Measurements from ENCODE around the gene GLYATL3.

DNA sequence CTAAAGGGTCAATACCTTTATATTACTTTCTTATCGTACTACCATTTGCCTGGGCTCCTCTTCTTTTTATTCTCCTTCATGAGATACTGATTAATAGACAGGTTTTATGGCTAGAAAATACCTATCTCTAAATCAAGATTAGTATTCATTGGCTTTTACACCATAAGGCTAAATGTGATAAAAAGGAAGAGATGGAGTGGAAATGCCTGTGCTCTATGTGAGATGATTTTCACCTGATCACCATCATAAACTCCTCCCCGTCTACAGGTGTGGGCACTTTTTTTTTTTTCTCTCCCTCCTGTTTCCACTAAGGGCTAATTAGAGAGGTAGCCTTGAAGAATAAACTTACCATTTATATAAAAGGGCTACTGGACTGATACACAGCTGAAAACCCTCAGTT, at the start of gene GLYATL3:
- no peak for TF ChIP-seq CTCF (IDR thresholded peaks at IDR 0.05)
- no peak for TF ChIP-seq POLR2A (IDR thresholded peaks at IDR 0.05)
- no peak for TF ChIP-seq EP300 (IDR thresholded peaks at IDR 0.05; ENCODE audit: low read depth)
- TF ChIP-seq POLR2AphosphoS5 (IDR thresholded peaks at IDR 0.05): no peak
